MM.1S (cell line): ENCODE results near the gene LIN7B.

Experiments used
- DNase-seq: peaks from one replicate; pipeline ENCODE4 v3.0.0-alpha.2; 2015
- H2AFZ ChIP-seq: fragments of 300-600 bp; sonication (generic); 2 replicates; pipeline ENCODE4 v1.6.0; 2016; ENCODE audit warnings: antibody characterized with exemption, low read length
- H3F3A ChIP-seq: fragments of 300-600 bp; sonication (generic); 2 replicates; pipeline ENCODE4 v1.6.1; 2016; ENCODE audit warnings: mild to moderate bottlenecking, antibody characterized with exemption, low read length, moderate library complexity, mixed read lengths; ENCODE audit not compliant: insufficient read depth
- H3K27ac ChIP-seq: fragments of 300-600 bp; sonication (generic); 2 replicates; pipeline ENCODE4 v1.5.1; 2016; ENCODE audit warnings: mild to moderate bottlenecking, low read length
- H3K27me3 ChIP-seq: fragments of 300-600 bp; sonication (generic); replicated peaks from 2 replicates; pipeline ENCODE4 v1.6.0; 2016; ENCODE audit warnings: low read length; ENCODE audit not compliant: insufficient read depth
- H3K36me3 ChIP-seq: fragments of 300-600 bp; sonication (generic); replicated peaks from 2 replicates; pipeline ENCODE4 v1.6.1; 2016; ENCODE audit warnings: mild to moderate bottlenecking, low read length, mixed read lengths; ENCODE audit not compliant: insufficient read depth
- H3K4me1 ChIP-seq: fragments of 300-600 bp; sonication (generic); 2 replicates; pipeline ENCODE4 v1.6.1; 2016; ENCODE audit warnings: low read length, mixed read lengths
- H3K4me2 ChIP-seq: fragments of 300-600 bp; sonication (generic); 2 replicates; pipeline ENCODE4 v1.6.0; 2016; ENCODE audit warnings: low read depth, low read length
- H3K4me3 ChIP-seq: fragments of 300-600 bp; sonication (generic); 2 replicates; pipeline ENCODE4 v1.5.1; 2016; ENCODE audit warnings: low read length, mixed read lengths
- H3K79me2 ChIP-seq: fragments of 300-600 bp; sonication (generic); 2 replicates; pipeline ENCODE4 v1.6.1; 2016; ENCODE audit warnings: mixed run types, low read length, mixed read lengths
- H3K9ac ChIP-seq: fragments of 300-600 bp; sonication (generic); 2 replicates; pipeline ENCODE4 v1.6.1; 2016; ENCODE audit warnings: low read length, mixed read lengths
- H3K9me2 ChIP-seq: fragments of 300-600 bp; sonication (generic); replicated peaks from 2 replicates; pipeline ENCODE4 v1.6.1; 2016; ENCODE audit warnings: mild to moderate bottlenecking, low read length, mixed read lengths; ENCODE audit not compliant: insufficient read depth
- H3K9me3 ChIP-seq: fragments of 300-600 bp; sonication (generic); replicated peaks from 2 replicates; pipeline ENCODE4 v1.6.1; 2016; ENCODE audit warnings: mild to moderate bottlenecking, low read length, mixed read lengths; ENCODE audit not compliant: insufficient read depth
- H4K20me1 ChIP-seq: fragments of 300-600 bp; sonication (generic); 2 replicates; pipeline ENCODE4 v1.6.1; 2016; ENCODE audit warnings: mild to moderate bottlenecking, low read length, moderate library complexity, mixed read lengths; ENCODE audit not compliant: insufficient read depth
- CTCF ChIP-seq: fragments of 300-600 bp; sonication (generic); IDR thresholded peaks from 2 replicates; pipeline ENCODE4 v1.5.1; 2016; ENCODE audit warnings: antibody characterized with exemption, low read length, mixed read lengths
- EZH2 ChIP-seq: fragments of 300-600 bp; sonication (generic); optimal IDR thresholded peaks from 2 replicates; pipeline ENCODE3; 2017; ENCODE audit warnings: low read depth, mild to moderate bottlenecking, antibody characterized with exemption, low read length, mixed read lengths
- EZH2phosphoT487 ChIP-seq: fragments of 300-600 bp; sonication (generic); IDR thresholded peaks from 2 replicates; pipeline ENCODE4 v1.6.1; 2018; ENCODE audit warnings: antibody characterized with exemption, low read length

The LIN7B gene

DNA sequence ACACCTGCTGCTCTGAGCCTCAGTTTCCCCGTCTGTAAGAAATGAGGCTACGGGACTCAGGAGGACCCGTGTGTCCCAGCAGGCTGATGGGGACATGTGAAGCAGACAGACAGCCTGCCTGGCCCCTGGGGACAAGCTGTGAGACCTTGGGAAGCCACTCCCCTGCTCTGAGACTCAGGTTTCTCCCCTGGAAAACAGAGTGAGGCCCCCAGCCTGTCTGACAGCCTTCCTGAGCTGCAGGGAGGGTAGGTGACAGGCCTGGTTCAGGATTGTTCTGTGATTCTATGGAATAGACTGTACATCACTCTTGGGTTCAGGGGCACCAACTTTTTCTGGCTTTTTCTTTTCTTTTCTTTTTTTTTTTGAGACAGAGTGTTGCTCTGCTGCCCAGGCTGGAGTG, 46.6 kb upstream of the LIN7B start:
- no peaks in the 10 kb centered on the region for H3K79me2 ChIP-seq
- no peaks in the 10 kb centered on the region for H4K20me1 ChIP-seq
- no peak overlapping the region for H2AFZ ChIP-seq
- TF ChIP-seq CTCF: no peak
- TF ChIP-seq EZH2: no peak
- no peak for TF ChIP-seq EZH2phosphoT487
- no peaks in the 10 kb centered on the region for H3K9me3 ChIP-seq
- no peak overlapping the region for H3K27ac ChIP-seq
- no peaks in the 10 kb centered on the region for H3F3A ChIP-seq
- no peaks in the 10 kb centered on the region for H3K36me3 ChIP-seq
- H3K4me2 ChIP-seq: no peak overlapping the region
- no peaks in the 10 kb centered on the region for H3K9me2 ChIP-seq
- no peaks in the 10 kb centered on the region for H3K4me1 ChIP-seq
- no peak overlapping the region for H3K9ac ChIP-seq
- no peak for DNase-seq
- peaks cover 77% of the 10 kb centered on the region for H3K27me3 ChIP-seq
- H3K4me3 ChIP-seq: no peak overlapping the region

GRCh38 chr19:49069026-49069425, 45.1 kb upstream of the LIN7B start:
- no peaks in the 10 kb centered on the region for H3K36me3 ChIP-seq
- TF ChIP-seq EZH2phosphoT487 (no peak), CTCF (no peak), EZH2 (no peak)
- H4K20me1 ChIP-seq: no peaks in the 10 kb centered on the region
- peaks cover 81% of the 10 kb centered on the region for H3K27me3 ChIP-seq
- no peak overlapping the region for H3K4me2 ChIP-seq
- no peaks in the 10 kb centered on the region for H3K9me2 ChIP-seq
- H3F3A ChIP-seq: no peaks in the 10 kb centered on the region
- no peak overlapping the region for H2AFZ ChIP-seq
- H3K9ac ChIP-seq: no peak overlapping the region
- no peaks in the 10 kb centered on the region for H3K79me2 ChIP-seq
- no peaks in the 10 kb centered on the region for H3K9me3 ChIP-seq
- DNase-seq: no peak
- no peaks in the 10 kb centered on the region for H3K4me1 ChIP-seq
- H3K4me3 ChIP-seq: no peak overlapping the region
- H3K27ac ChIP-seq: no peak overlapping the region

- H3K4me3 ChIP-seq: no peak overlapping the region
- no peaks in the 10 kb centered on the region for H3F3A ChIP-seq
- H4K20me1 ChIP-seq: no peaks in the 10 kb centered on the region
- no peaks in the 10 kb centered on the region for H3K79me2 ChIP-seq
- H3K4me1 ChIP-seq: no peaks in the 10 kb centered on the region
- H3K9me3 ChIP-seq: no peaks in the 10 kb centered on the region
- no peaks in the 10 kb centered on the region for H3K9me2 ChIP-seq
- H3K36me3 ChIP-seq: no peaks in the 10 kb centered on the region
- no peak for TF ChIP-seq EZH2phosphoT487
- no peak for TF ChIP-seq CTCF
- no peak for TF ChIP-seq EZH2
- H3K4me2 ChIP-seq: no peak overlapping the region
- H3K27me3 ChIP-seq: peaks cover 67% of the 10 kb centered on the region
- H3K27ac ChIP-seq: no peak overlapping the region
- H2AFZ ChIP-seq: no peak overlapping the region
- no peak for DNase-seq
- H3K9ac ChIP-seq: no peak overlapping the region
Measured at GRCh38 chr19:49070416-49070815, 43.8 kb upstream of the LIN7B start.
